OCI-LY3 (cell line): ENCODE data around the gene ACAT2.
"Not testable (repeated sequence)": the region's sequence is repeated elsewhere in the genome, so short reads cannot be mapped to it uniquely, and the experiment has no call there.

Source experiments
- H2AFZ ChIP-seq: fragments of 200-600, 300-600 bp; shearing (Covaris generic); 2 replicates; pipeline ENCODE4 v1.6.0; 2014; ENCODE audit warnings: antibody characterized with exemption, low read depth, low read length
- H3K27ac ChIP-seq: fragments of 200-600, 300-600 bp; sonication (generic); 2 replicates; pipeline ENCODE4 v1.5.1; 2014; ENCODE audit warnings: mild to moderate bottlenecking, low read length, moderate library complexity, mixed read lengths
- H3K27me3 ChIP-seq: fragments of 200-600, 300-600 bp; sonication (generic); 2 replicates; pipeline ENCODE4 v1.6.1; 2014; ENCODE audit warnings: low read depth, low read length, mixed read lengths
- H3K36me3 ChIP-seq: fragments of 200-600, 300-600 bp; sonication (generic); replicated peaks from 2 replicates; pipeline ENCODE3; 2014; ENCODE audit warnings: low read depth, low read length, mixed read lengths
- H3K4me1 ChIP-seq: fragments of 300-600, 200-600 bp; sonication (generic); 2 replicates; pipeline ENCODE4 v1.6.1; 2014; ENCODE audit warnings: low read length, mixed read lengths
- H3K4me2 ChIP-seq: fragments of 200-600, 300-600 bp; sonication (generic); 2 replicates; pipeline ENCODE4 v1.6.1; 2014; ENCODE audit warnings: low read length, mixed read lengths
- H3K4me3 ChIP-seq: fragments of 300-600, 200-600 bp; sonication (generic); 2 replicates; pipeline ENCODE4 v1.5.1; 2014; ENCODE audit warnings: antibody characterized with exemption, mild to moderate bottlenecking, low read length, moderate library complexity
- H3K79me2 ChIP-seq: fragments of 300-600, 200-600 bp; shearing (Covaris generic); 2 replicates; pipeline ENCODE4 v1.6.1; 2014; ENCODE audit warnings: mild to moderate bottlenecking, low read length, mixed read lengths
- H3K9ac ChIP-seq: fragments of 300-600, 200-600 bp; shearing (Covaris generic); 2 replicates; pipeline ENCODE4 v1.6.0; 2014; ENCODE audit warnings: mild to moderate bottlenecking, low read length, moderate library complexity
- H3K9me3 ChIP-seq: fragments of 200-600, 300-600 bp; shearing (Covaris generic); 2 replicates; pipeline ENCODE4 v1.6.1; 2014; ENCODE audit warnings: low read length, mixed read lengths; ENCODE audit not compliant: insufficient read depth
- H4K20me1 ChIP-seq: fragments of 200-600, 300-600 bp; sonication (generic); 2 replicates; pipeline ENCODE4 v1.6.1; 2016; ENCODE audit warnings: low read length, mixed read lengths; ENCODE audit not compliant: insufficient read depth
- EZH2phosphoT487 ChIP-seq: fragments of 200-600 bp; shearing (Covaris generic); IDR thresholded peaks from 2 replicates; pipeline ENCODE4 v1.6.1; 2018; ENCODE audit warnings: antibody characterized with exemption, mixed run types, low read depth
- TF ChIP-seq, protein P1 (sequence below): fragments of 200-600, 300-600 bp; sonication (generic); IDR thresholded peaks from 2 replicates; pipeline ENCODE4 v1.5.1; 2014; ENCODE audit warnings: antibody characterized with exemption, low read length, low read depth

ACAT2 gene

DNA sequence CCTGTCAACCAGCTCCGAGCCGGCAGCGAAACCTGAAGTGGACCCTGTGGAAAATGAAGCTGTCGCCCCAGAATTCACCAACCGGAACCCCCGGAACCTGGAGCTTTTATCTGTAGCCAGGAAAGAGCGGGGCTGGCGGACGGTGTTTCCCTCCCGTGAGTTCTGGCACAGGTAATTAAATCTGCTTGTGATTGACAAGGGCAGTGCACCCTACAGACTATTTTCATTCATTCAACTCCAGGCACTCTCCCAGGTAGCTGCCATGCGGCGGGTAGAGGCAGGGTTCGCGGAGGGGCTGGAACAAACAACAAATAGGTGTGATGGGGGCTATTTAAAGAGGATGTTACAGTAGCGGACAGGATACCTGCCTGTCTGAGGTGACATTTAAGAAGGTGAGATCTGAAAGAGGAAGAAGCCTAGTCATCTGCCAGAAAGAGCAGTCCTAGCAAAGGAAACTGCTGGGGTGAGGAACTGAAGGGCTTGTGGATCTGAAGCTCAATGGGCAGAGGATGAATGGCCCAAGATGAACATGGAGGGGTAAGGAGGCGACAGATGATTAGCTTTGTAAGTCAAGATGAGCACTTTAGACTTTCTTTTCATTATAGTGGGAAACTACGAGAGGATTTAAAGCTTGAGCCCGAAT is 29.2 kb downstream of the ACAT2 start:
- Histone ChIP-seq H3K79me2 (peaks cover 70% of the 10 kb centered on the region), H2AFZ (no peak overlapping the region), H3K4me2 (peak overlapping the region; percentile 67), H3K27me3 (no peaks in the 10 kb centered on the region), H3K36me3 (peaks cover 31% of the 10 kb centered on the region), H4K20me1 (peaks cover 9% of the 10 kb centered on the region), H3K4me1 (peaks cover 21% of the 10 kb centered on the region), H3K9ac (peak overlapping the region; percentile 70), H3K4me3 (peak overlapping the region; percentile 94), H3K9me3 (no peaks in the 10 kb centered on the region), H3K27ac (peak overlapping the region; percentile 57)
- TF ChIP-seq, protein P1, sequence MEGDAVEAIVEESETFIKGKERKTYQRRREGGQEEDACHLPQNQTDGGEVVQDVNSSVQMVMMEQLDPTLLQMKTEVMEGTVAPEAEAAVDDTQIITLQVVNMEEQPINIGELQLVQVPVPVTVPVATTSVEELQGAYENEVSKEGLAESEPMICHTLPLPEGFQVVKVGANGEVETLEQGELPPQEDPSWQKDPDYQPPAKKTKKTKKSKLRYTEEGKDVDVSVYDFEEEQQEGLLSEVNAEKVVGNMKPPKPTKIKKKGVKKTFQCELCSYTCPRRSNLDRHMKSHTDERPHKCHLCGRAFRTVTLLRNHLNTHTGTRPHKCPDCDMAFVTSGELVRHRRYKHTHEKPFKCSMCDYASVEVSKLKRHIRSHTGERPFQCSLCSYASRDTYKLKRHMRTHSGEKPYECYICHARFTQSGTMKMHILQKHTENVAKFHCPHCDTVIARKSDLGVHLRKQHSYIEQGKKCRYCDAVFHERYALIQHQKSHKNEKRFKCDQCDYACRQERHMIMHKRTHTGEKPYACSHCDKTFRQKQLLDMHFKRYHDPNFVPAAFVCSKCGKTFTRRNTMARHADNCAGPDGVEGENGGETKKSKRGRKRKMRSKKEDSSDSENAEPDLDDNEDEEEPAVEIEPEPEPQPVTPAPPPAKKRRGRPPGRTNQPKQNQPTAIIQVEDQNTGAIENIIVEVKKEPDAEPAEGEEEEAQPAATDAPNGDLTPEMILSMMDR, result no peak
- no peak for TF ChIP-seq EZH2phosphoT487

DNA sequence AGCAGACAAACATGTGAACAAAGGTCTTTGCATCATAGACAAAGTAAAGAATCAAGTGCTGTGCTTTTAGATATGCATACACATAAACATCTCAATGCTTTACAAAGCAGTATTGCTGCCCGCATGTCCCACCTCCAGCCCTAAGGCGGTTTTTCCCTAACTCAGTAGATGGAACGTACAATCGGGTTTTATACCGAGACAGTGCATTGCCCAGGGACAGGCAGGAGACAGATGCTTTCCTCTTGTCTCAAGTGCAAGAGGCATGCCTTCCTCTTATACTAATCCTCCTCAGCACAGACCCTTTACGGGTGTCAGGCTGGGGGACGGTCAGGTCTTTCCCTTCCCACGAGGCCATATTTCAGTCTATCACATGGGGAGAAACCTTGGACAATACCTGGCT is 33.1 kb downstream of the ACAT2 start:
- H3K9me3 ChIP-seq, result not testable (repeated sequence)
- Histone ChIP-seq H3K79me2 (peaks cover 35% of the 10 kb centered on the region), H3K36me3 (peaks cover 31% of the 10 kb centered on the region)

DNA sequence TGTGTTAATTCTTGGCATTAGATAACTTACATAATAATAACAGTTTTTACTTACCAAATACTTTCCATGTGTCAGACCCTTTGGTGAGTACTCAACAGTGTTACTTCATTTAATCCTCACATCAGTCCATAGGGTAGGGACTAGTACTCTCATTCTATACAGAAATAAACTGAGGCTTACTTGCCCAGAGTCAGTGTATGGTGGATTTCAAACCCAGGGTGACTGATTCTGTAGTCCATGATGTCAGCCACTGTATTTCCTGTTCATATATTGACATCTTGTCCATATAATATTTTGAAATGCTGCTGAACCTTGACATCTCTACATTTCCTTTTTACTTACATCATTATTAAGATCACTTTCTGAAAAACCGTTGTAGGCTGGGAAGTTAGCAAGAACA is 35.7 kb downstream of the ACAT2 start:
- Histone ChIP-seq H3K4me2 (no peak overlapping the region), H3K27me3 (no peaks in the 10 kb centered on the region), H3K9ac (no peak overlapping the region), H4K20me1 (no peaks in the 10 kb centered on the region), H3K36me3 (peaks cover 24% of the 10 kb centered on the region), H3K27ac (no peak overlapping the region), H3K79me2 (peaks cover 13% of the 10 kb centered on the region), H3K4me3 (no peak overlapping the region), H3K4me1 (no peaks in the 10 kb centered on the region), H3K9me3 (no peaks in the 10 kb centered on the region), H2AFZ (no peak overlapping the region)
- TF ChIP-seq, protein P1, result no peak
- TF ChIP-seq EZH2phosphoT487, result no peak

More for the DNA sequence above, 33.1 kb downstream of the ACAT2 start:
- peaks cover 12% of the 10 kb centered on the region for H3K4me1 ChIP-seq
- not testable (repeated sequence) for H4K20me1 ChIP-seq, H3K9ac ChIP-seq, H2AFZ ChIP-seq, H3K4me2 ChIP-seq, H3K27me3 ChIP-seq, H3K4me3 ChIP-seq, H3K27ac ChIP-seq

DNA sequence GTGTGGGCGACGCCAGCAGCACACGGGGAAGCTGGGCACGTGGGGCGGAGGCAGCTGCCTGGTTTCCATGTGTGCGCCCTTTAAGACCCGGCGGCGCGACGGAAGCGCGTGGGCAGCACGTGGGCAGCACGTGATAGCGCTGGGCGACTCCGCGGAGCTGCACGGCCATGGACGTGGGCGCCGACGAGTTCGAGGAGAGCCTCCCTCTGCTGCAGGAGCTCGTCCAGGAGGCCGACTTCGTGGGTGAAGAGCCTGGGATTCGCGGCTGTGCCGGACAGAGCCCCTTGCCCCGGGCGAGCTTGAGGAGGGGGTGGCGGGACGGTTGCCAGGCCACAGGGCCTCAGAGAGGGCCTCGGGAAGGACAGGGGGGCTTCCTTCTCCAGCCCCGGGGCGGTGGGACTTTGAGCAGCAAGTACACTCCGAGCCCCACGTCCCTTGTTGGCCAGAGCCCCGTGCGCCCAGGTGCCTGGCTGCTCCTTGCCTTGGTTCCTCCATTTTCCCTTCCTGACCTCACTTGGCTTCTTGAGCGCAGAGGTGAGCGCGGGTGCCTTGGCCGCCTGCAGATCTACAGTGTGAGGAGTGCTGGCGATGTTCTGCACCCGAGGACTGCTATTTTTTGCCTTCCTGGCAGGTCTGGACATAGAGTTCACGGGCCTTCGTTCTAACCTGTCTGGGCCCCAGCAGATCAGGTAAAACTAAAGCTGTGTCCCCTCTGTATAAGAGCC is 38.5 kb downstream of the ACAT2 start, which contains the start of gene PNLDC1:
Gene PNLDC1 (plus strand): TSS at position 136 of the 725 bp plus-strand sequence. CDS start 32 bp downstream, at position 168.
- H3K9ac ChIP-seq, result no peak within 1 kb of the TSS
- H3K4me2 ChIP-seq, result no peak within 1 kb of the TSS
- H3K27me3 ChIP-seq, result no peaks in the 10 kb centered on the region
- H3K79me2 ChIP-seq, result no peaks in the 10 kb centered on the region
- H2AFZ ChIP-seq, result no peak within 1 kb of the TSS
- no peak within 1 kb of the TSS for H3K27ac ChIP-seq
- no peaks in the 10 kb centered on the region for H4K20me1 ChIP-seq
- H3K9me3 ChIP-seq, result no peaks in the 10 kb centered on the region
- no peak within 1 kb of the TSS for H3K4me3 ChIP-seq
- peaks cover 15% of the 10 kb centered on the region for H3K36me3 ChIP-seq
- TF ChIP-seq, protein P1, result no peak
- TF ChIP-seq EZH2phosphoT487, result no peak
- H3K4me1 ChIP-seq, result no peaks in the 10 kb centered on the region
